ENCODE measurements around the gene LPCAT1.

The LPCAT1 gene

GRCh38 chr5:1522601-1523479 is 920 bp downstream of the LPCAT1 start:
- no peak for DNase-seq (ENCODE audit: low read depth, low spot score)

GRCh38 chr5:1521671-1522600 is 1.8 kb downstream of the LPCAT1 start:
- DNase-seq (ENCODE audit: low read depth, low spot score): no peak

- no peak for DNase-seq (ENCODE audit: low read depth, low spot score)
Observed at GRCh38 chr5:1520791-1521453, 2.8 kb downstream of the LPCAT1 start.

- no peak for DNase-seq (ENCODE audit: low read depth, low spot score)
Observed at GRCh38 chr5:1519631-1520210, 4.0 kb downstream of the LPCAT1 start.

GRCh38 chr5:1517838-1518237 is 5.9 kb downstream of the LPCAT1 start:
- DNase-seq (ENCODE audit: low read depth, low spot score): no peak

- DNase-seq (ENCODE audit: low read depth, low spot score): no peak
Observed at GRCh38 chr5:1516615-1517601, 6.9 kb downstream of the LPCAT1 start.

GRCh38 chr5:1515921-1516571 is 7.7 kb downstream of the LPCAT1 start:
- no peak for DNase-seq (ENCODE audit: low read depth, low spot score)

- no peak for DNase-seq (ENCODE audit: low read depth, low spot score)
Observed at GRCh38 chr5:1515311-1515920, 8.3 kb downstream of the LPCAT1 start.

GRCh38 chr5:1514819-1515310 is 8.9 kb downstream of the LPCAT1 start:
- DNase-seq (ENCODE audit: low read depth, low spot score): peak; percentile 96

- DNase-seq (ENCODE audit: low read depth, low spot score): no peak
Observed at GRCh38 chr5:1514027-1514818, 9.5 kb downstream of the LPCAT1 start.

- DNase-seq (ENCODE audit: low read depth, low spot score): no peak
Observed at GRCh38 chr5:1513326-1514026, 10.3 kb downstream of the LPCAT1 start.

- DNase-seq (ENCODE audit: low read depth, low spot score): no peak
Observed at GRCh38 chr5:1512541-1513291, 11.0 kb downstream of the LPCAT1 start.

GRCh38 chr5:1511651-1512540 is 11.9 kb downstream of the LPCAT1 start:
- DNase-seq (ENCODE audit: low read depth, low spot score): no peak

- no peak for DNase-seq (ENCODE audit: low read depth, low spot score)
Observed at GRCh38 chr5:1511048-1511447, 12.7 kb downstream of the LPCAT1 start.

- DNase-seq (ENCODE audit: low read depth, low spot score): no peak
Observed at GRCh38 chr5:1510631-1511030, 13.1 kb downstream of the LPCAT1 start.

GRCh38 chr5:1510151-1510561 is 13.6 kb downstream of the LPCAT1 start:
- DNase-seq (ENCODE audit: low read depth, low spot score): no peak
